Thyroid gland (tissue), 4 donors: ENCODE measurements around the gene NMT1. TPM values are rescaled to one million over a fixed set of nuclear protein-coding genes. Genes with fewer than 3 reads are reported as not detected.

ENCODE experiments used
- DNase-seq, 2 donors: peaks; one replicate each; pipeline ENCODE4 v3.0.0-alpha.2; 2019
- H3K27ac ChIP-seq, 3 donors: fragments of 200-600 bp; sonication (generic); 1 replicate in 2 of 3; 2 replicates in 1 of 3; pipeline ENCODE4 v1.5.1; 2016 to 2019; ENCODE audit warnings: mild to moderate bottlenecking in 1 of 3, moderate library complexity in 1 of 3
- H3K27me3 ChIP-seq: fragments of 200-600 bp; sonication (generic); one replicate; pipeline ENCODE4 v1.5.1; 2019
- H3K36me3 ChIP-seq, 2 donors: fragments of 200-600 bp; sonication (generic); one replicate each; pipeline ENCODE4 v1.5.1; 2016 to 2019
- H3K4me1 ChIP-seq, 2 donors: fragments of 200-600 bp; sonication (generic); one replicate each; pipeline ENCODE4 v1.5.1; 2017 to 2019
- H3K4me3 ChIP-seq, 3 donors: fragments of 200-600 bp; sonication (generic); replicated peaks in 1 of 3; 1 replicate in 2 of 3; 2 replicates in 1 of 3; pipeline ENCODE4 v1.5.1; 2016; ENCODE audit warnings: mild to moderate bottlenecking in 1 of 3
- H3K9me3 ChIP-seq: fragments of 200-600 bp; sonication (generic); one replicate; pipeline ENCODE4 v1.5.1; 2017
- CTCF ChIP-seq, 6 experiments: fragments of 200-600 bp in 3 of 6; fragments of 450-650 bp in 3 of 6; sonication (generic) in 3 of 6; IDR thresholded peaks; one replicate each; pipeline ENCODE4 v1.5.1; 2016 to 2019; ENCODE audit warnings: antibody characterized with exemption in 6 of 6, mild to moderate bottlenecking in 2 of 6, inconsistent platforms in 1 of 6, moderate library complexity in 1 of 6
- POLR2A ChIP-seq, 2 donors: fragments of 450-650 bp; IDR thresholded peaks; one replicate each; pipeline ENCODE4 v1.6.1; 2017; ENCODE audit warnings: antibody characterized with exemption in 2 of 2, mild to moderate bottlenecking in 2 of 2, moderate library complexity in 1 of 2
- WGBS, 2 donors: methylation state at CpG; one replicate each; pipeline ENCODE4 v1.1.5; 2017; 5-methylcytosine and 5-hydroxymethylcytosine counted together
- intact Hi-C: fragments of 100-400 bp; cut with DNase I; formaldehyde crosslinking; loops from one replicate; pipeline ENCODE4 v1.15.1; 2023
- total RNA-seq, 4 donors: library from RNA; depleted of rRNA; stranded (reverse); fragments of >200 nt; gene quantifications; one replicate each; pipeline ENCODE4 v1.2.3, GENCODE V29; 2016

Gene NMT1
- total RNA-seq, 4 donors from 2014 or later: 71.7 to 98.9 (median 85.2) TPM

GRCh38 chr17:45042346-45043120 is 18.6 kb upstream of the NMT1 start:
- peak overlapping the region; percentile 36 to 51 (median 45) for H3K27ac ChIP-seq

DNA sequence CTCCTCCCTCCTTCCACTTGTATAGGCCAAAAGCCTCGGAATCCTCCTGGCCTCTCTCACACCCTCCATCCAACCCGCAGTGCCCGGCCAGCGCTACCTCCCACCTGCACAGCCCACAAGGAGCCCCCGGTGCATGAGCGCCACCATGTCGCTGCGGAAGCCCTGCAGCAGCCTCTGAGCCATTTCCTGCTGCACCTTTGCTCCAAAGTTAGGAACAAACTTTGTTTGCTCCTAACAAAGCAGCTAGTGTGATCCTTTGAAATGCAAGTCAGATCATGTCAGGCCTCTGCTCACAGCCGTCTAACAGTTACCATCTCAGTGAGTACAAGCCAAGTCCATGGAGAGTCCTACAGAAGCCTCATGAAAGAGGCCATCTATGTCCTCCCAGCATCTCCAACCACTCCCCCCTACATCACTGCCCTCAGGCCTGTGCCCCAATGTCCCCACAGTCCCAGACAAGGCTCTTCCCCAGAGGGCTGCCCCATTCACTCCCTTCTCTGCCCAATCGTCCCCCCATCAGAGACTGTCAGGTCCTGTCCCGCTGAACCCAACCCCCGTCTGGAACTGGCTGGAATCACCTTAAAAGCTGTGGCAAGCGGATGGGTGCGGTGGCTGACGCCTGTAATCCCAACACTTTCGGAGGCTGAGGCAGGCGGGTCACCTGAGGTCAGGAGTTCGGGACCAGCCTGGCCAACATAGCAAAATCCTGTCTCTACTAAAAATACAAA is 17.1 kb upstream of the NMT1 start:
- TF ChIP-seq CTCF (IDR thresholded peaks at IDR 0.05): no peak
- TF ChIP-seq POLR2A (IDR thresholded peaks at IDR 0.05): no peak
- no peaks in the 10 kb centered on the region for H3K27me3 ChIP-seq
- DNase-seq: no peak
- WGBS, 2 donors: 80 to 88% methylated on average over 17 to 18 of the region's 18 CpGs
- no peaks in the 10 kb centered on the region for H3K36me3 ChIP-seq
- peaks cover 29 to 43% of the 10 kb centered on the region in 2 donors for H3K4me1 ChIP-seq
- intact Hi-C loops: no loop called here
- H3K27ac ChIP-seq: peak overlapping the region; percentile 45 to 54 (median 46)
- H3K4me3 ChIP-seq: no peak overlapping the region
- no peaks in the 10 kb centered on the region for H3K9me3 ChIP-seq

More at GRCh38 chr17:45042346-45043120, 18.6 kb upstream of the NMT1 start:
- DNase-seq: peak; percentile 70 to 76
- H3K9me3 ChIP-seq: no peaks in the 10 kb centered on the region
- WGBS, 2 donors: 59 to 65% methylated on average over 11 of the region's 11 CpGs
- H3K36me3 ChIP-seq: no peaks in the 10 kb centered on the region
- no peak for TF ChIP-seq POLR2A (IDR thresholded peaks at IDR 0.05)
- TF ChIP-seq CTCF (IDR thresholded peaks at IDR 0.05): no peak
- H3K4me3 ChIP-seq: no peak overlapping the region
- intact Hi-C loops: no loop called here
- H3K27me3 ChIP-seq: no peaks in the 10 kb centered on the region
- peaks cover 37 to 44% of the 10 kb centered on the region in 2 donors for H3K4me1 ChIP-seq

- peaks cover 38 to 47% of the 10 kb centered on the region in 2 donors for H3K4me1 ChIP-seq
- H3K27ac ChIP-seq: peak overlapping the region; percentile 55 to 72 (median 60)
- no peaks in the 10 kb centered on the region for H3K9me3 ChIP-seq
- no peak overlapping the region for H3K4me3 ChIP-seq
- 86 to 87% methylated on average over 9 of the region's 9 CpGs for WGBS, 2 donors
- H3K27me3 ChIP-seq: no peaks in the 10 kb centered on the region
- no peaks in the 10 kb centered on the region for H3K36me3 ChIP-seq
- TF ChIP-seq CTCF (IDR thresholded peaks at IDR 0.05) (no peak), POLR2A (IDR thresholded peaks at IDR 0.05) (no peak)
- intact Hi-C loops: no loop called here
- DNase-seq: no peak
Observed at GRCh38 chr17:45046537-45047125, 14.5 kb upstream of the NMT1 start.

GRCh38 chr17:45048795-45049563 is 12.1 kb upstream of the NMT1 start:
- WGBS, 2 donors: 92 to 96% methylated on average over 8 of the region's 8 CpGs
- Histone ChIP-seq H3K4me1 (peaks cover 21 to 26% of the 10 kb centered on the region in 2 donors), H3K36me3 (no peaks in the 10 kb centered on the region), H3K4me3 (no peak overlapping the region), H3K27ac (peak overlapping the region in 1 of 3 donors; percentile 0), H3K27me3 (no peaks in the 10 kb centered on the region), H3K9me3 (no peaks in the 10 kb centered on the region)
- no peak for TF ChIP-seq POLR2A (IDR thresholded peaks at IDR 0.05)
- TF ChIP-seq CTCF (IDR thresholded peaks at IDR 0.05): peak in 2 of 6 experiments; percentile 2 to 19
- DNase-seq: no peak
- intact Hi-C loops: no loop called here
